Stomach (tissue), 9 donors: ENCODE results near the gene PLCH1. TPM values are rescaled to one million over a fixed set of nuclear protein-coding genes. Genes with fewer than 3 reads are reported as not detected.

Experiments
- DNase-seq, 2 donors: peaks; one replicate each; pipeline versions ENCODE4 v3.0.0 to v3.0.0-alpha.2; 2013 to 2019
- H3K27ac ChIP-seq, 5 donors: fragments of 200-600 bp in 4 of 5; sonication (generic) in 4 of 5; one replicate each; pipeline ENCODE4 v1.5.1; 2013 to 2019; ENCODE audit warnings: mild to moderate bottlenecking in 1 of 5, moderate library complexity in 1 of 5
- H3K27me3 ChIP-seq, 3 donors: fragments of 200-600 bp; sonication (generic); one replicate each; pipeline ENCODE4 v1.5.1; 2017 to 2019; ENCODE audit warnings: mixed run types in 1 of 3
- H3K36me3 ChIP-seq, 4 donors: fragments of 200-600 bp; sonication (generic); 1 replicate in 3 of 4; 2 replicates in 1 of 4; pipeline ENCODE4 v1.5.1; 2016 to 2019
- H3K4me1 ChIP-seq, 4 donors: fragments of 200-600 bp; sonication (generic); one replicate each; pipeline ENCODE4 v1.5.1; 2016 to 2019
- H3K4me3 ChIP-seq, 4 donors: fragments of 200-600 bp; sonication (generic) in 3 of 4; one replicate each; pipeline ENCODE4 v1.5.1; 2016 to 2019; ENCODE audit warnings: mild to moderate bottlenecking in 1 of 4
- H3K9me3 ChIP-seq, 4 donors: fragments of 200-600 bp; sonication (generic); one replicate each; pipeline ENCODE4 v1.5.1; 2016 to 2019
- CTCF ChIP-seq, 7 experiments: fragments of 450-650 bp in 4 of 7; fragments of 200-600 bp in 3 of 7; sonication (generic) in 3 of 7; IDR thresholded peaks; one replicate each; pipeline ENCODE4 v1.5.1; 2016 to 2019; ENCODE audit warnings: antibody characterized with exemption in 7 of 7, control low read depth in 2 of 7, mild to moderate bottlenecking in 1 of 7
- EP300 ChIP-seq: sonication (generic); formaldehyde crosslinking; IDR thresholded peaks from one replicate; pipeline ENCODE4 v1.6.1; 2017; ENCODE audit warnings: antibody characterized with exemption
- POLR2A ChIP-seq, 4 donors: fragments of 450-650 bp; IDR thresholded peaks; one replicate each; pipeline ENCODE4 v1.6.1; 2016; ENCODE audit warnings: antibody characterized with exemption in 4 of 4, control low read depth in 2 of 4, mild to moderate bottlenecking in 1 of 4, moderate library complexity in 1 of 4
- POLR2AphosphoS5 ChIP-seq, 3 donors: sonication (generic); formaldehyde crosslinking; IDR thresholded peaks; one replicate each; pipeline ENCODE4 v1.6.1; 2016; ENCODE audit warnings: antibody characterized with exemption in 3 of 3
- WGBS, 5 donors: extraction: QIAGEN DNeasy Blood & Tissue Kit in 3 of 5; methylation state at CpG; one replicate each; pipeline versions ENCODE4 v1.1.5 to v1.1.7; 2013 to 2018; 5-methylcytosine and 5-hydroxymethylcytosine counted together
- intact Hi-C: fragments of 100-400 bp; cut with DNase I; formaldehyde crosslinking; loops from one replicate; pipeline ENCODE4 v1.15.1; 2023; ENCODE audit warnings: low total_unique reads
- polyA plus RNA-seq, 3 donors: library from polyadenylated mRNA; stranded (reverse); fragments of 200-250 nt; gene quantifications; one replicate each; pipeline ENCODE4 v1.2.3, GENCODE V29; 2013
- total RNA-seq, 5 donors: library from RNA; depleted of rRNA; stranded (reverse); fragments of >200 nt; gene quantifications; one replicate each; pipeline versions ENCODE4 v1.1.0 to v1.2.3, GENCODE V29; 2014 to 2016
- donor health status: healthy with polysubstance abuse.
- donor health status: Bipolar disorder and iron deficiency.
- donor health status: healthy.

Gene PLCH1
- total and polyA plus RNA-seq, 8 donors = 0.75 to 18.8 (median 3.3) TPM

- Histone ChIP-seq H3K4me1 (no peaks in the 10 kb centered on the region), H3K36me3 (peaks cover 0 to 38% (median 5%) of the 10 kb centered on the region in 4 donors), H3K4me3 (no peak overlapping the region), H3K27ac (no peak overlapping the region), H3K27me3 (no peaks in the 10 kb centered on the region), H3K9me3 (no peaks in the 10 kb centered on the region)
- 84 to 89% (median 88%) methylated on average over 4 of the region's 4 CpGs for WGBS, 5 donors
- intact Hi-C loops = no loop called here
- DNase-seq = no peak
- TF ChIP-seq CTCF (IDR thresholded peaks at IDR 0.05) (no peak), EP300 (no peak), POLR2AphosphoS5 (IDR thresholded peaks at IDR 0.05) (no peak), POLR2A (IDR thresholded peaks at IDR 0.05) (no peak)
Measured at GRCh38 chr3:155495387-155495786, 249.5 kb downstream of the PLCH1 start.

GRCh38 chr3:155494332-155494731, 250.5 kb downstream of the PLCH1 start:
- 70 to 77% (median 72%) methylated on average over 5 of the region's 5 CpGs for WGBS, 5 donors
- H3K4me1 ChIP-seq = no peaks in the 10 kb centered on the region
- intact Hi-C loops = no loop called here

GRCh38 chr3:155492841-155493240, 252.0 kb downstream of the PLCH1 start:
- H3K4me1 ChIP-seq = no peaks in the 10 kb centered on the region
- no peaks in the 10 kb centered on the region for H3K9me3 ChIP-seq
- H3K36me3 ChIP-seq = peaks cover 0 to 21% (median 2%) of the 10 kb centered on the region in 4 donors
- TF ChIP-seq EP300 = no peak
- TF ChIP-seq CTCF (IDR thresholded peaks at IDR 0.05) = no peak
- no peak for TF ChIP-seq POLR2A (IDR thresholded peaks at IDR 0.05)
- TF ChIP-seq POLR2AphosphoS5 (IDR thresholded peaks at IDR 0.05) = no peak
- DNase-seq = no peak
- no peaks in the 10 kb centered on the region for H3K27me3 ChIP-seq
- no peak overlapping the region for H3K4me3 ChIP-seq
- intact Hi-C loops = no loop called here
- 79 to 86% (median 82%) methylated on average over 1 of the region's 1 CpG for WGBS, 5 donors
- no peak overlapping the region for H3K27ac ChIP-seq

More at GRCh38 chr3:155494332-155494731, 250.5 kb downstream of the PLCH1 start:
- no peak for DNase-seq
- no peak overlapping the region for H3K4me3 ChIP-seq
- TF ChIP-seq POLR2AphosphoS5 (IDR thresholded peaks at IDR 0.05) (no peak), EP300 (no peak)
- H3K9me3 ChIP-seq = no peaks in the 10 kb centered on the region
- no peak overlapping the region for H3K27ac ChIP-seq
- H3K36me3 ChIP-seq = peaks cover 0 to 30% (median 5%) of the 10 kb centered on the region in 4 donors
- H3K27me3 ChIP-seq = no peaks in the 10 kb centered on the region

GRCh38 chr3:155491696-155492095, 253.2 kb downstream of the PLCH1 start:
- Histone ChIP-seq H3K36me3 (peaks cover 0 to 13% (median 0%) of the 10 kb centered on the region in 4 donors), H3K4me1 (no peaks in the 10 kb centered on the region), H3K27ac (no peak overlapping the region), H3K9me3 (no peaks in the 10 kb centered on the region), H3K27me3 (no peaks in the 10 kb centered on the region), H3K4me3 (no peak overlapping the region)
- DNase-seq = no peak
- TF ChIP-seq POLR2AphosphoS5 (IDR thresholded peaks at IDR 0.05) (no peak), EP300 (no peak), POLR2A (IDR thresholded peaks at IDR 0.05) (no peak), CTCF (IDR thresholded peaks at IDR 0.05) (no peak)
- intact Hi-C loops = no loop called here
- WGBS, 5 donors = 96 to 100% (median 96%) methylated on average over 3 of the region's 3 CpGs

- no peaks in the 10 kb centered on the region for H3K4me1 ChIP-seq
- peaks cover 0 to 23% (median 0%) of the 10 kb centered on the region in 4 donors for H3K36me3 ChIP-seq
- DNase-seq = no peak
- intact Hi-C loops = no loop called here
- no peaks in the 10 kb centered on the region for H3K9me3 ChIP-seq
- H3K4me3 ChIP-seq = no peak overlapping the region
- TF ChIP-seq POLR2A (IDR thresholded peaks at IDR 0.05) (no peak), POLR2AphosphoS5 (IDR thresholded peaks at IDR 0.05) (no peak), EP300 (no peak), CTCF (IDR thresholded peaks at IDR 0.05) (no peak)
- 77 to 86% (median 85%) methylated on average over 5 of the region's 5 CpGs for WGBS, 5 donors
- no peak overlapping the region for H3K27ac ChIP-seq
- no peaks in the 10 kb centered on the region for H3K27me3 ChIP-seq
Measured at GRCh38 chr3:155488671-155489070, 256.2 kb downstream of the PLCH1 start.
